Muscle of arm (tissue), 14 donors: ENCODE results near the gene UQCRHL. TPM values are rescaled to one million over a fixed set of nuclear protein-coding genes. Genes with fewer than 3 reads are reported as not detected.
A peak's percentile ranks its signal among the peaks of the same experiment; 100 is the strongest.
"Not testable (repeated sequence)": the region's sequence is repeated elsewhere in the genome, so short reads cannot be mapped to it uniquely, and the experiment has no call there.

Source experiments
- DNase-seq: peaks from one replicate; pipeline ENCODE4 v3.0.0-alpha.2; 2013
- long read RNA-seq, 11 donors: transcript quantifications; one replicate each; lab custom pipeline, GENCODE V29; 2026
- polyA plus RNA-seq, 12 donors: library from polyadenylated mRNA; unstranded; fragments of 120-200 nt; gene quantifications; one replicate each; pipeline ENCODE4 v1.2.1, GENCODE V29; 2013; ENCODE audit not compliant: insufficient read length in 12 of 12

UQCRHL gene
- polyA plus RNA-seq = 1 to 10 TPM in 5 of 12 donors, under 1 TPM in 5, not detected in 2; 0.31 to 1.9 (median 1.1) TPM
- long read RNA-seq, donor 1, transcript UQCRHL-201 (1 exons, 2,180 nt) = major isoform, 10 of 10 reads
- long read RNA-seq, donor 1, partial matches to known transcripts = 0 of 10 reads
- long read RNA-seq, donor 1, other reads (novel, unspliced or antisense) = 0 of 10 reads
- long read RNA-seq, donor 2, transcript UQCRHL-201 (1 exons, 2,180 nt) = major isoform, 10 of 10 reads
- long read RNA-seq, donor 2, partial matches to known transcripts = 0 of 10 reads
- long read RNA-seq, donor 2, other reads (novel, unspliced or antisense) = 0 of 10 reads
- long read RNA-seq, donor 3, partial matches to known transcripts = 0 of 4 reads
- long read RNA-seq, donor 3, other reads (novel, unspliced or antisense) = 0 of 4 reads
- long read RNA-seq, donor 4, partial matches to known transcripts = 0 of 1 reads
- long read RNA-seq, donor 4, other reads (novel, unspliced or antisense) = 0 of 1 reads
- long read RNA-seq, donor 5, transcript UQCRHL-201 (1 exons, 2,180 nt) = major isoform, 8 of 8 reads
- long read RNA-seq, donor 5, partial matches to known transcripts = 0 of 8 reads
- long read RNA-seq, donor 5, other reads (novel, unspliced or antisense) = 0 of 8 reads
- long read RNA-seq, donor 6, transcript UQCRHL-201 (1 exons, 2,180 nt) = major isoform, 5 of 5 reads
- long read RNA-seq, donor 6, partial matches to known transcripts = 0 of 5 reads
- long read RNA-seq, donor 6, other reads (novel, unspliced or antisense) = 0 of 5 reads
- long read RNA-seq, donor 7, transcript UQCRHL-201 (1 exons, 2,180 nt) = major isoform, 6 of 6 reads
- long read RNA-seq, donor 7, partial matches to known transcripts = 0 of 6 reads
- long read RNA-seq, donor 7, other reads (novel, unspliced or antisense) = 0 of 6 reads
- long read RNA-seq, donor 8, partial matches to known transcripts = 81 of 83 reads
- long read RNA-seq, donor 8, other reads (novel, unspliced or antisense) = 0 of 83 reads
- long read RNA-seq, donor 9, transcript UQCRHL-201 (1 exons, 2,180 nt) = major isoform, 5 of 5 reads
- long read RNA-seq, donor 9, partial matches to known transcripts = 0 of 5 reads
- long read RNA-seq, donor 9, other reads (novel, unspliced or antisense) = 0 of 5 reads
- long read RNA-seq, donor 10, partial matches to known transcripts = 0 of 4 reads
- long read RNA-seq, donor 10, other reads (novel, unspliced or antisense) = 0 of 4 reads
- long read RNA-seq, donor 11, transcript UQCRHL-201 (1 exons, 2,180 nt) = major isoform, 13 of 13 reads
- long read RNA-seq, donor 11, partial matches to known transcripts = 0 of 13 reads
- long read RNA-seq, donor 11, other reads (novel, unspliced or antisense) = 0 of 13 reads

GRCh38 chr1:15807549-15807948, at the start of gene UQCRHL:
TSS of gene UQCRHL (minus strand) at chr1:15807649. CDS start at chr1:15807649, 0 bp downstream.
- not testable (repeated sequence) for DNase-seq

DNA sequence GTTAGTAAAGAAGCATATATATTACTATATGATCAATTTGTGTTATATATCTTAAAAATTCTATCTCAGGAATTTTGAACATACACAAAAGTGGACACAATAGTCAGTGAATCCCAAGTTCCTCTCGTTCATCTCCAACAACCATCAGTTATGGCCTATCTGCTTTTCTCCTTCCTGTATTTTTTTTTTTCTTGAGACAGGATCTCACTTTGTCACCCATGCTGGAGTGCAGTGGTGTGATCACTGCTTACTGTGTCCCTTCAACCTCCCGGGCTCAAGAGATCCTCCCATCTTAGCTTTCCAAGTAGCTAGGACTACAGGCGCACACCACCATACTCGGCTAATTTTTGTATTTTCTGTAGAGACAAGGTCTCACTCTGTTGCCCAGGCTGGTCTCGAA, 49.4 kb upstream of the UQCRHL start:
- DNase-seq = no peak

GRCh38 chr1:15852828-15853302, 45.4 kb upstream of the UQCRHL start:
- no peak for DNase-seq

GRCh38 chr1:15852036-15852827, 44.8 kb upstream of the UQCRHL start:
- DNase-seq = no peak

GRCh38 chr1:15851210-15852035, 44.0 kb upstream of the UQCRHL start:
- no peak for DNase-seq

- DNase-seq = no peak
Measured at GRCh38 chr1:15850471-15851001, 43.1 kb upstream of the UQCRHL start.

GRCh38 chr1:15849775-15850324, 42.4 kb upstream of the UQCRHL start:
- DNase-seq = peak; percentile 86

DNA sequence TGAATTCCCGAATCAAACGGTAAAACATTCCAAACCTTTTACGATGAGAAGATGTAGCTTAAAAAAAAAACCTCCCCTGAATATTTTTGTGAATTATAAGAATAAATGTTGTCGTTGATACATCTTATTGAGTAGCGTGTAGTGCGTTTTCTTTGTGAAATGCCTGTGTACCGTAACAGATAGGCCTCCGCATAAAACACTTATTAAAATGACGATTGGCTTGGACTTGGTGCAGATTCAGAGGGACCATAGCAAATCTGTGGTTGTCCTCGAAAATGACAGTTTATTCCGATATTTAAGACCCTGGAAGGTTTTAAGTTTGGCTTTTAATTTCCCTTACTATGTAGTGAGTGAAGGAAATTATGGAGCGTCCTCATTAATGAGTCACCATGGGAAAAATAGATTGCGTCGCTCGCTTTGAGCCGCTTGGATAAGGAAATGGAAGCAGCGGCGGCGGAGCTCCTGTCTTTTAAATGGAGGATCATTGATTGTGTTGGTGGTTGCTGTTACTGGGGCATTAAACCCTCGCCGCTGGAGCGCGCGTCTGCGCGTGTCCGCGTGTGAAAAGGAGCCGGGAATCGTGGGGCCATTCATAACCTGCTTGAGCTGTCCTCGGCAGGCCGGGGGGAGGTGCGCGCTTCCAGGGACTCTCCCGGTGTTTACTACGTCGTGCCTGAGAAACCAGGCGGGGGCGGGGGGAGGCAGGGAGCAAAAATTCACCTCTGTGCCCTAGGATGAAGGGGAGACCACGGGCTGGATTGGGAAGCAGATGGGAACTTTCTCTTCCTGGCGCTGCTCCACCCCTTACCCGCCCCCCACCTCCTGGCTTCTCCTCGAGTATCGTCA, 41.7 kb upstream of the UQCRHL start:
- DNase-seq = peak; percentile 87

- no peak for DNase-seq
Measured at GRCh38 chr1:15848143-15848928, 40.9 kb upstream of the UQCRHL start.

GRCh38 chr1:15847893-15848142, 40.4 kb upstream of the UQCRHL start:
- DNase-seq = no peak

- DNase-seq = peak; percentile 98
Measured at GRCh38 chr1:15847100-15847892, 39.8 kb upstream of the UQCRHL start, which contains the start of gene SPEN. TSS of gene SPEN (plus strand) at chr1:15847707. CDS start at chr1:15848068, 361 bp downstream.

- not testable (repeated sequence) for DNase-seq
Measured at GRCh38 chr1:15846056-15846455, 38.6 kb upstream of the UQCRHL start.

GRCh38 chr1:15843826-15844572, 36.5 kb upstream of the UQCRHL start:
- no peak for DNase-seq

DNA sequence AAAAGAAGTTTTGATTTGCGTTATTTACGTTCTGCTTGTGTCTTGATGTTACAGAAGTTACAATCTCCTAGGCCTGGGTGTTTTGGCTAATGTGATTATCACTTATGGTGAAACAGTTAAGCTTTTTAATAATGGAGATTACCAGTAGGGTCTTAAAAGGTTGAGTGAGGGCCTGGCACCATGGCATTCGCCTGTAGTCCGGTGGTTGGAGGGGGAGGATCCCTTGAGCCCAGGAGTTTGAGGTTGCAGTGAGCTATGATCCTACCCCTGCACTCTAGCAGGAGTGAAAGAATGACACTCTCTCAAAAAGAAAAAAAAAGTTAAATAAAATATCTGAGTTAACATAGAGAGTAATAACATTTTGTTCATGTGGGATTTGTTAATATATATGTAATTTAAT, 31.3 kb upstream of the UQCRHL start:
- DNase-seq = no peak

DNA sequence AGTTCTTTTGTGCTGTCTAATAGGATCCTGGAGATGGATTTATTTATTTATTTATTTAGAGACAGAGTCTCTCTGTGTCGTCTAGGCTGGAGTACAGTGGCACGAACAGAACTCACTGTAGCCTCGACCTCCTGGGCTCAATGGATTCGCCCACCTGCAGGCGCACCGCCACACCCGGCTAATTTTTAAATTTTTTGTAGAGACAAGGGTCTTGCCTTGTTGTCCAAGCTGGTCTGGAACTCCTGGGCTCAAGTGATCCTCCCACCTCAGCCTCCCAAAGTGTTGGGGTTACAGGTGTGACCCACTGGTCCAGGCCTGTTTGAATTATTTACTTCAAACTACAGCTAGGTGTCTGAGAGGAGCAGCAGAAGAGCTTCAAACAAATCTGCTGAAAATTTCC, 30.5 kb upstream of the UQCRHL start:
- DNase-seq = no peak
